ENCODE data around the gene EFNA2.

GRCh38 chr19:1299801-1300200, 14.1 kb downstream of the EFNA2 start:
- TF ChIP-seq CTCF (IDR thresholded peaks at IDR 0.05) (no peak), POLR2A (IDR thresholded peaks at IDR 0.05) (no peak)
